ENCODE measurements around the gene CADPS. TPM values are rescaled to one million over a fixed set of nuclear protein-coding genes. Genes with fewer than 3 reads are reported as not detected.

CADPS gene
- polyA plus RNA-seq, 1 experiment: 0.12 TPM

DNA sequence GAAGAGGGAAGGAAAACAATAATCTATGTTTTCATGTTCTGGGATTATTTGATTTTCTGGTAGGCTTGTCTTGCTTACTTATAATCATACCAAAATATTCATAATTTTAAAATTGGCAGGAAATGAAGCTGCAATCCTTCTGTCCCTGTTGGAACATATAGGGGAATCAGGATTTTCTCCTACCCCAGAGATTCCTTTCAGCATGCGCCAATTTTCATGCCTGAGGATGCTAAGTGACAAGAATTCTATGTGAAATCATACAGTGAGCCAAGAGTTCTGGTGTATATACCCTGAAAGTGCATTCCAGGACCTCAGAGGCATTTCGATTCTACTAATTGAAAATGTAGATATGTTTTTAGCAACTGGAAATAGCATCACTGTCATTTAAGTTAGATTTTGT lies 9.9 kb upstream of the CADPS start:
- ChIA-PET POLR2A (no interaction called here), CTCF (no interaction called here)
- no peak for DNase-seq (ENCODE audit: low read depth, low spot score)

DNA sequence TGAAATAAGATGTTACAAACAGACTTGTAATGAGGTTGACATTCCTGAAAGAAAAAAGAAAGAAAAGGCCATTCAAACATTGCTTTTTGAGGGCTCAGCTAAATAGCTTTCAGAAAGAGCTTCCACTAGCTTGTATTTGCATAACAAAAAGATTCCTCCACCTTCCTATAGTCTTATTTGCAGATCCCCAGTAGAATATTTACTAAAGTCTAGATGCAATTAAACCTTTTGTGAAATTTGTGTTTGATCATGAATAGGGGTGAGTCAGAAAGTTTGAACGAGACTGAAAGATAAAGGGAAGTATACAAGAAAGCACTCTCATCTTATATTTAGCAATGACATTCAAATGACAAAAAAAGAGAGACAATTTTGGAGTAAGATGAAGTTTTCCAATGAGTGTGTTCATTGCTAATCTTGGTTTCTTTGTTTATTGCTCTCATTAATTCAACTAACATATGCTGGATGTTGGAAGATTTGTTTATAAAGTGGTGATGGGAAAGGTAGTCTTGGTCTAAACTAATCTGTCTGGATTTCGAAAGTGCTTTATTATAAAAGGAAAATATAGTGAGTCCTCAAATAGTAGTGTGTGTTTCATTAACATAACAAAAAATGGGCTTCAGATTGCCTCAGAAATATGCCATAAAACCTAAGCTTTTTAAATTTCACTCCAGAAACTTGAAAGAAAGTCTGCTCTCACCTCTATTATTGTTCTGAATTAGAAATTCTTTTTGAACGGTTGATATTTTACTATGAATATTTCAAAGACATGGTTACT lies 9.1 kb upstream of the CADPS start:
- Histone ChIP-seq H3K27me3 (ENCODE audit: control insufficient read depth, insufficient read depth, low read length) (no peaks in the 10 kb centered on the region), H3K9me3 (ENCODE audit: control insufficient read depth, insufficient read depth, low read length) (no peaks in the 10 kb centered on the region), H3K27ac (ENCODE audit: low read depth, low read length) (no peak overlapping the region), H3K4me3 (ENCODE audit: low read depth, low read length) (no peak overlapping the region)
- TF ChIP-seq, protein P1, sequence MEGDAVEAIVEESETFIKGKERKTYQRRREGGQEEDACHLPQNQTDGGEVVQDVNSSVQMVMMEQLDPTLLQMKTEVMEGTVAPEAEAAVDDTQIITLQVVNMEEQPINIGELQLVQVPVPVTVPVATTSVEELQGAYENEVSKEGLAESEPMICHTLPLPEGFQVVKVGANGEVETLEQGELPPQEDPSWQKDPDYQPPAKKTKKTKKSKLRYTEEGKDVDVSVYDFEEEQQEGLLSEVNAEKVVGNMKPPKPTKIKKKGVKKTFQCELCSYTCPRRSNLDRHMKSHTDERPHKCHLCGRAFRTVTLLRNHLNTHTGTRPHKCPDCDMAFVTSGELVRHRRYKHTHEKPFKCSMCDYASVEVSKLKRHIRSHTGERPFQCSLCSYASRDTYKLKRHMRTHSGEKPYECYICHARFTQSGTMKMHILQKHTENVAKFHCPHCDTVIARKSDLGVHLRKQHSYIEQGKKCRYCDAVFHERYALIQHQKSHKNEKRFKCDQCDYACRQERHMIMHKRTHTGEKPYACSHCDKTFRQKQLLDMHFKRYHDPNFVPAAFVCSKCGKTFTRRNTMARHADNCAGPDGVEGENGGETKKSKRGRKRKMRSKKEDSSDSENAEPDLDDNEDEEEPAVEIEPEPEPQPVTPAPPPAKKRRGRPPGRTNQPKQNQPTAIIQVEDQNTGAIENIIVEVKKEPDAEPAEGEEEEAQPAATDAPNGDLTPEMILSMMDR (IDR thresholded peaks at IDR 0.05; ENCODE audit: low read depth, low read length): no peak
- ChIA-PET CTCF (interaction anchor here (0.6 kb wide), 1 partner anchor 237 kb away, joined by 3 read pairs; no protein-coding TSS in a partner anchor), POLR2A (no interaction called here)
- DNase-seq (ENCODE audit: low read depth, low spot score): no peak

More for the DNA sequence above, 9.9 kb upstream of the CADPS start:
- no peak overlapping the region for H3K27ac ChIP-seq (ENCODE audit: low read depth, low read length)
- TF ChIP-seq, protein P1 (IDR thresholded peaks at IDR 0.05; ENCODE audit: low read depth, low read length): no peak
- H3K27me3 ChIP-seq (ENCODE audit: control insufficient read depth, insufficient read depth, low read length): no peaks in the 10 kb centered on the region
- H3K9me3 ChIP-seq (ENCODE audit: control insufficient read depth, insufficient read depth, low read length): no peaks in the 10 kb centered on the region
- H3K4me3 ChIP-seq (ENCODE audit: low read depth, low read length): no peak overlapping the region

DNA sequence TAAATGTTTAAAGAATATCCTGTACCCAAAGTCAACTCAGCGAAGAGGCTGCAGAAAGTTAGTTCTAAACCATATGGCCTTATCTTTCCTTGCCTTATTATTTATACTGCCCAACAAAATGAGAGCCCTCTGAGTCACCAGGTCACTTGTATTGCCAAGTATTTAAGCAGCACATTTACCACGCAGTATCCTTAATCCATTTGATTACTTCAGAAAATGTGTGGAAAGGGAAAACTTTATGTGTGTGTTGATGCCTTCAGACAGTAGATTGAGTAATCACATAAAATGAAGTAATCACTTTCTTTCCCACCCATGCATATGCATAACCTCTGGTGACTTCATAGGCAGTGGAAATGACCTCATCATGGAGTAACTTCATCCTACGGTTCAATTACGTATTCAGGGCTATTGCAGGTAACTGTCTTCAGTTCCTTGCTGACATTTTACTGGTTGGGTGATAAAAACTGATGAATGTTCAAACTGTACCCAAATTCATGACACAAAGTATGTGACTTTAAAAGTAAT lies 7.5 kb upstream of the CADPS start:
- POLR2A ChIA-PET: no interaction called here
- CTCF ChIA-PET: no interaction called here
- no peaks in the 10 kb centered on the region for H3K9me3 ChIP-seq (ENCODE audit: control insufficient read depth, insufficient read depth, low read length)

DNA sequence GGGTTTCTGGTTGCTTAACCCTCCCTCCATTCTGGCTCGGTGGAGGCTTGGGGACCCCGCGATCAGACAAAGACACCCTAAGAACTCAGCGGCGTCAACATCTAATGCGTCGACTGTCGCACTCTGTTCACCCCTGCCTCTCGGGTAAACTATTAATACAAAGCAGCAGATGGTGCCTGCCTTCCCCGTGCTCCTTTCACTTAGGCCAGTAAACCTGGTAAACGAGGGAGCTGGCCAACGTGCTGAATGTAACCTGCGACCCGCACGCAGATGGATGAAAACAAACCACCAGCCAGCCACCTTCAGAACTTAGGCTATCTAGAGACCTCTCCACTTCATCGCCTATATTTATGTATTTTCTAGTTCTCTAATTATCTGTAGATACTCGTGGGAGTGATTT lies 848 bp upstream of the CADPS start:
- peaks cover 28% of the 10 kb centered on the region for H3K27me3 ChIP-seq (ENCODE audit: control insufficient read depth, insufficient read depth, low read length)

More for the DNA sequence above, 7.5 kb upstream of the CADPS start:
- TF ChIP-seq, protein P1 (IDR thresholded peaks at IDR 0.05; ENCODE audit: low read depth, low read length): no peak
- Histone ChIP-seq H3K4me3 (ENCODE audit: low read depth, low read length) (no peak overlapping the region), H3K27ac (ENCODE audit: low read depth, low read length) (no peak overlapping the region), H3K27me3 (ENCODE audit: control insufficient read depth, insufficient read depth, low read length) (no peaks in the 10 kb centered on the region)
- DNase-seq (ENCODE audit: low read depth, low spot score): no peak

More for the DNA sequence above, 848 bp upstream of the CADPS start:
- TF ChIP-seq, protein P1 (IDR thresholded peaks at IDR 0.05; ENCODE audit: low read depth, low read length): no peak
- ChIA-PET POLR2A (no interaction called here), CTCF (no interaction called here)
- H3K9me3 ChIP-seq (ENCODE audit: control insufficient read depth, insufficient read depth, low read length): peaks cover 6% of the 10 kb centered on the region; the same call in 1 of the 2 replicates
- DNase-seq (ENCODE audit: low read depth, low spot score): peak; percentile 2
- no peak overlapping the region for H3K27ac ChIP-seq (ENCODE audit: low read depth, low read length)
- H3K4me3 ChIP-seq (ENCODE audit: low read depth, low read length): no peak overlapping the region
